Renal pelvis (tissue), 4 donors: ENCODE results near the gene RB1. TPM values are rescaled to one million over a fixed set of nuclear protein-coding genes. Genes with fewer than 3 reads are reported as not detected.
"Not testable (repeated sequence)": the region's sequence is repeated elsewhere in the genome, so short reads cannot be mapped to it uniquely, and the experiment has no call there.

Experiments used
- DNase-seq: peaks from one replicate; pipeline ENCODE4 v3.0.0-alpha.2; 2013
- polyA plus RNA-seq, 3 donors: library from polyadenylated mRNA; unstranded; fragments of 120-200 nt; gene quantifications; one replicate each; pipeline ENCODE4 v1.2.1, GENCODE V29; 2013; ENCODE audit not compliant: insufficient read length in 3 of 3

The RB1 gene
- polyA plus RNA-seq, 3 donors, result 40.7 to 44.6 (median 41.3) TPM

- no peak for DNase-seq
Observed at GRCh38 chr13:48403913-48404312, 100.4 kb downstream of the RB1 start.

GRCh38 chr13:48404952-48405351, 101.4 kb downstream of the RB1 start:
- DNase-seq, result no peak

GRCh38 chr13:48405875-48406274, 102.3 kb downstream of the RB1 start:
- no peak for DNase-seq

GRCh38 chr13:48410199-48410598, 106.6 kb downstream of the RB1 start:
- DNase-seq, result no peak

- peak; percentile 37 for DNase-seq
Observed at GRCh38 chr13:48411147-48411794, 107.7 kb downstream of the RB1 start.

- peak; percentile 31 for DNase-seq
Observed at GRCh38 chr13:48411841-48412531, 108.4 kb downstream of the RB1 start.

- peak; percentile 71 for DNase-seq
Observed at GRCh38 chr13:48412881-48413351, 109.4 kb downstream of the RB1 start, which contains the start of gene LPAR6. Gene LPAR6, minus strand, starts transcription at chr13:48413113. Its CDS starts 690 bp downstream, at chr13:48412423.

GRCh38 chr13:48414501-48414900, 111.0 kb downstream of the RB1 start:
- no peak for DNase-seq

- DNase-seq, result no peak
Observed at GRCh38 chr13:48415516-48415915, 112.0 kb downstream of the RB1 start.

- not testable (repeated sequence) for DNase-seq
Observed at GRCh38 chr13:48422003-48422402, 118.5 kb downstream of the RB1 start.

GRCh38 chr13:48424212-48424611, 120.7 kb downstream of the RB1 start:
- no peak for DNase-seq

- no peak for DNase-seq
Observed at GRCh38 chr13:48426052-48426451, 122.5 kb downstream of the RB1 start.

- not testable (repeated sequence) for DNase-seq
Observed at GRCh38 chr13:48426755-48427298, 123.3 kb downstream of the RB1 start.

GRCh38 chr13:48429036-48429435, 125.5 kb downstream of the RB1 start:
- DNase-seq, result no peak

- DNase-seq, result no peak
Observed at GRCh38 chr13:48429886-48430285, 126.3 kb downstream of the RB1 start.

- DNase-seq, result no peak
Observed at GRCh38 chr13:48431431-48431830, 127.9 kb downstream of the RB1 start.

- DNase-seq, result peak; percentile 30
Observed at GRCh38 chr13:48431987-48432615, 128.6 kb downstream of the RB1 start.

GRCh38 chr13:48434200-48434599, 130.6 kb downstream of the RB1 start:
- DNase-seq, result no peak

GRCh38 chr13:48436661-48437288, 133.2 kb downstream of the RB1 start:
- no peak for DNase-seq

- DNase-seq, result peak; percentile 17
Observed at GRCh38 chr13:48437371-48437770, 133.8 kb downstream of the RB1 start.

- no peak for DNase-seq
Observed at GRCh38 chr13:48443442-48444208, 140.1 kb downstream of the RB1 start.
